ENCODE measurements around the gene CACNA1H.
"Not testable (repeated sequence)": the region's sequence is repeated elsewhere in the genome, so short reads cannot be mapped to it uniquely, and the experiment has no call there.

The CACNA1H gene

GRCh38 chr16:1221628-1222552 lies 69.0 kb downstream of the CACNA1H start:
- DNase-seq (ENCODE audit: insufficient read length, low spot score) (no peak), FAIRE-seq (no peak)

GRCh38 chr16:1222553-1223354 lies 69.8 kb downstream of the CACNA1H start:
- FAIRE-seq (no peak), DNase-seq (ENCODE audit: insufficient read length, low spot score) (no peak)

- FAIRE-seq (no peak), DNase-seq (ENCODE audit: insufficient read length, low spot score) (no peak)
These were observed 70.7 kb downstream of the CACNA1H start for GRCh38 chr16:1223355-1224214.

- FAIRE-seq, result no peak
- no peak for DNase-seq (ENCODE audit: insufficient read length, low spot score)
These were observed 71.7 kb downstream of the CACNA1H start for GRCh38 chr16:1224558-1224957.

GRCh38 chr16:1225051-1225451 lies 72.1 kb downstream of the CACNA1H start, which contains the start of gene TPSG1:
Gene TPSG1 (minus strand): TSS chr16:1225268. CDS start chr16:1225252, 16 bp downstream.
- FAIRE-seq (no peak), DNase-seq (ENCODE audit: insufficient read length, low spot score) (no peak)

- FAIRE-seq; DNase-seq (ENCODE audit: insufficient read length, low spot score): not testable (repeated sequence)
These were observed 72.9 kb downstream of the CACNA1H start for GRCh38 chr16:1225728-1226311.

GRCh38 chr16:1226692-1227091 lies 73.8 kb downstream of the CACNA1H start:
- not testable (repeated sequence) for DNase-seq (ENCODE audit: insufficient read length, low spot score); FAIRE-seq

- FAIRE-seq; DNase-seq (ENCODE audit: insufficient read length, low spot score): not testable (repeated sequence)
These were observed 75.3 kb downstream of the CACNA1H start for GRCh38 chr16:1228227-1228626.

- not testable (repeated sequence) for DNase-seq (ENCODE audit: insufficient read length, low spot score); FAIRE-seq
These were observed 76.6 kb downstream of the CACNA1H start for GRCh38 chr16:1229476-1229875.

GRCh38 chr16:1230084-1230470 lies 77.2 kb downstream of the CACNA1H start, which contains the start of gene TPSB2:
Gene TPSB2 (minus strand): TSS chr16:1230184. CDS start chr16:1229951, 233 bp downstream.
- not testable (repeated sequence) for FAIRE-seq; DNase-seq (ENCODE audit: insufficient read length, low spot score)

- not testable (repeated sequence) for DNase-seq (ENCODE audit: insufficient read length, low spot score); FAIRE-seq
These were observed 77.7 kb downstream of the CACNA1H start for GRCh38 chr16:1230471-1231212.

GRCh38 chr16:1231301-1231700 lies 78.4 kb downstream of the CACNA1H start:
- not testable (repeated sequence) for FAIRE-seq; DNase-seq (ENCODE audit: insufficient read length, low spot score)

- not testable (repeated sequence) for DNase-seq (ENCODE audit: insufficient read length, low spot score); FAIRE-seq
These were observed 79.3 kb downstream of the CACNA1H start for GRCh38 chr16:1232049-1232748.

- peak; percentile 89 for FAIRE-seq
- DNase-seq (ENCODE audit: insufficient read length, low spot score), result not testable (repeated sequence)
These were observed 83.8 kb downstream of the CACNA1H start for GRCh38 chr16:1236659-1237058.

- DNase-seq (ENCODE audit: insufficient read length, low spot score) (no peak), FAIRE-seq (no peak)
These were observed 85.1 kb downstream of the CACNA1H start for GRCh38 chr16:1237990-1238389.

GRCh38 chr16:1238909-1239308 lies 86.0 kb downstream of the CACNA1H start:
- FAIRE-seq, result not testable (repeated sequence)

GRCh38 chr16:1239575-1239974 lies 86.7 kb downstream of the CACNA1H start:
- FAIRE-seq, result not testable (repeated sequence)

More at GRCh38 chr16:1238909-1239308, 86.0 kb downstream of the CACNA1H start:
- DNase-seq (ENCODE audit: insufficient read length, low spot score), result not testable (repeated sequence)

GRCh38 chr16:1240436-1240835 lies 87.5 kb downstream of the CACNA1H start, which contains the start of gene TPSAB1:
Gene TPSAB1 (plus strand): TSS chr16:1240705. CDS start chr16:1240939, 234 bp downstream.
- not testable (repeated sequence) for DNase-seq (ENCODE audit: insufficient read length, low spot score); FAIRE-seq

More at GRCh38 chr16:1239575-1239974, 86.7 kb downstream of the CACNA1H start:
- not testable (repeated sequence) for DNase-seq (ENCODE audit: insufficient read length, low spot score)
